Mucosa of gallbladder (tissue), 1 donor: Measurements from ENCODE around the gene OBSL1. TPM values are rescaled to one million over a fixed set of nuclear protein-coding genes. Genes with fewer than 3 reads are reported as not detected.

Source experiments
- DNase-seq: peaks from one replicate; pipeline ENCODE4 v3.0.0-alpha.2; 2020; ENCODE audit warnings: low spot score
- total RNA-seq: library from RNA; stranded (reverse); gene quantifications from one replicate; pipeline ENCODE4 v1.2.1, GENCODE V29; 2021
- donor health status: DM: no; HTN: no; CAD: no.

Gene OBSL1
- total RNA-seq: 57.8 TPM

GRCh38 chr2:219571311-219572236, at the start of gene OBSL1:
Gene OBSL1, minus strand, starts transcription at chr2:219571539. Its CDS starts 307 bp downstream, at chr2:219571232.
- DNase-seq: no peak

GRCh38 chr2:219620546-219620945, 49.2 kb upstream of the OBSL1 start:
- no peak for DNase-seq

DNA sequence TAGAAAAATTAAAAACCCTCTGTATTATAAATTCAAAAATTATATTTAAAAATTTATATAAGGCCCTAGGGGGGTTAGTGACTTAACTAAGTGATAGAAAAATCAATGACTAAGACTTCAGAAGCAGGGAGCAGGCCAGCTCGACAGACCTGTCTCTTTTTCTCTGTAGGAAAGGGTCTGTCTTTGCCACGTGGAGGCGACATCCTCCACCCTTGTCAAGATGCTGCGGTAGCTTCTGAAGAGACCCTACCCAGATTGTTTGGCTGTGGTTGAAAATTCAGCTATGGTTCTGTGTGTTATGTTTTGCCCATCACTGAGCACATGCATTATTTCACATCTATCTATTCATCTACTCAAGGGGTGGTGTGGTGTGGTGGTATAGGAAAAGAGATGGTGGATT, 47.9 kb upstream of the OBSL1 start:
- DNase-seq: no peak

DNA sequence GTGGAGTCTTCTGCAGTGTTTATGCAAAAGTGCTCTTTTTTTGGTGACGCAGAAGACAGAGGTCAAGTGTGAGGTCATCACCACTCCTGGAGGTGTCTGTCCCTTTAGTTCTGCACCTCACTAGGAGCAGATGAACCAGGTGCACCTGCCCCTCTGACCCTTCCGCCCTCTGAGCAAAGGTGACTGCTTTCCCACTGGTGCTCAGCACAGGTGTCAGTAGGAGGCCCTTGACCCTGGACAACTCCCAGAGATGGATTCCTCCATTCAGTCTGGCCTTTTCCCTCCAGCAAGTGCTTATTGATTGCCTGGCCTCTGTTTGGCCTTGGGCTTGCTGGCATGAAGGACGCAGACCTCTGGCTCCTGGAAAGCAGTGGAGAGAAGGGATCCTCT, 47.4 kb upstream of the OBSL1 start:
- no peak for DNase-seq

GRCh38 chr2:219616550-219616949, 45.2 kb upstream of the OBSL1 start:
- no peak for DNase-seq

- DNase-seq: no peak
Observed at GRCh38 chr2:219615894-219616293, 44.6 kb upstream of the OBSL1 start.

DNA sequence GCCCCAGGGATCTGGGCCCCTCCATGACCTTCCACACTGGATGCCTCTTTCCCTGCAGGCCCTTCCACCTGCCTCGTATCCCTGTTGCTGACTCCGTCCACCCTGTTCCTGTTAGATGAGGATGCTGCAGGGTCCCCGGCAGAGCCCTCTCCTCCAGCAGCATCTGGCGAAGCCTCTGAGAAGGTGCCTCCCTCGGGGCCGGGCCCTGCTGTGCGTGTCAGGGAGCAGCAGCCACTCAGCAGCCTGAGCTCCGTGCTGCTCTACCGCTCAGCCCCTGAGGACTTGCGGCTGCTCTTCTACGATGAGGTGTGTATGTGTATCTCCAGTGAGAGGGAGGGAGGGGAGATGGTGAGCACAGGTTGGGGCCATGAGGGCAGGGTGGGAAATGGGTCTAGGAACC, 43.7 kb upstream of the OBSL1 start:
- DNase-seq: no peak

- DNase-seq: no peak
Observed at GRCh38 chr2:219614076-219614860, 42.9 kb upstream of the OBSL1 start.

DNA sequence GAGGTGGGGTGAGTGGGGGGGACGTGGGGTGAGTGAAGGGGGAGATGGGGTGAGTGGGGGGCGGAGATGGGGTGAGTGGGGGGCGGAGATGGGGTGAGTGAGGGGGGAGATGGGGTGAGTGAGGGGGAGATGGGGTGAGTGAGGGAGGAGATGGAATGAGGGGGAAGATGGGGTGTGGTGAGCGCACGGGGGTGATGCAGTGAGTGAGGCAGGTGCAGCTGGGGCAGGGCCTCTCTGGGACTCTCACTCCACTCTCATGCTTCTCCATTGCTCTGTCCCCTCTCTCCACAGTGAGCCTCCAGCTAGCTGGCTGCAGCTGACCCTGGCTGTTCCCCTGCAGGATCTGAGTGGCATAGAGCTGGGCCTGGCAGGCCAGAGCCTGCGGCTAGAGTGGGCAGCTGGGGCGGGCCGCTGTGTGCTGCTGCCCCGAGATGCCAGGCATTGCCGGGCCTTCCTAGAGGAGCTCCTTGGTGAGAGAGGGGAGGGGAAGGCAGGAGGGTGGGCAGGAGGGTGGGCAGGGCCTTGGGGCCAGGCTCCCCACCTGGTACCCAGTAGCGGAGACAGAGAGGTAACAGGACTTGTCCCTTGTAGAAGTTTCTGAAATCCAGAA, 42.2 kb upstream of the OBSL1 start:
- DNase-seq: no peak

DNA sequence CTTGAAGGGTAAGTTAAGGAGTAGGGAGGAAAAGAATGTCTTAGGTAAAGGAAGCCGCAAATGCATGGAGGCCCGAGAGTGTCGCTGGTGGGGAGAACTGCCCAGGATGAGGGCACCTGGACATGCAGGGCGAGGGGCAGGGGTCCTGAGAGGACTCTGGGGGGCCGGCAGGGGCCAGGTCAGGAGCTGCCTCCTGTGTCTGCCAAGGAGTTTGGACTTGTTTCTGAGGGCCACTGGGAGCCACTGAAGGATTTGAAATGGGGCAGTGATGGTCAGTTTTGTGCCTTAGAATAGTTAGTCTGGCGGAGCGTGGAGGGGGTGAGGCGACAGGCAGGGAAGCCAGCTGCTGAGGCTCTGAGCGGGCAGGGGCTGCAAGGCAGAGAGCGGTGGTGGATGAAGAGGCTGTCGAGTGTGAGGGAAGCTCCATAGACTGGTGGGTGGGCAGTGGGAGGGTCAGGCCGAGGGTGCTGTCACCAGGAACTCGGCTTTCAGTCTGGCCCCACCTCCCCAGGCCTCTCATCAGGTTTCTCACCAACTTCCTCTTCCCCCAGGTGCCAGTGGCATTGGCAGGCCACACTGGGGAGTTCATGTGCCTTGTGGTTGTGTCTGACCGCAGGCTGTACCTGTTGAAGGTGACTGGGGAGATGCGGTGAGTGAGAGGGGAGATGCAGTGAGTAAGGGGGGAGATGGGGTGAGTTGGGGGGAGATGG, 41.4 kb upstream of the OBSL1 start:
- no peak for DNase-seq

DNA sequence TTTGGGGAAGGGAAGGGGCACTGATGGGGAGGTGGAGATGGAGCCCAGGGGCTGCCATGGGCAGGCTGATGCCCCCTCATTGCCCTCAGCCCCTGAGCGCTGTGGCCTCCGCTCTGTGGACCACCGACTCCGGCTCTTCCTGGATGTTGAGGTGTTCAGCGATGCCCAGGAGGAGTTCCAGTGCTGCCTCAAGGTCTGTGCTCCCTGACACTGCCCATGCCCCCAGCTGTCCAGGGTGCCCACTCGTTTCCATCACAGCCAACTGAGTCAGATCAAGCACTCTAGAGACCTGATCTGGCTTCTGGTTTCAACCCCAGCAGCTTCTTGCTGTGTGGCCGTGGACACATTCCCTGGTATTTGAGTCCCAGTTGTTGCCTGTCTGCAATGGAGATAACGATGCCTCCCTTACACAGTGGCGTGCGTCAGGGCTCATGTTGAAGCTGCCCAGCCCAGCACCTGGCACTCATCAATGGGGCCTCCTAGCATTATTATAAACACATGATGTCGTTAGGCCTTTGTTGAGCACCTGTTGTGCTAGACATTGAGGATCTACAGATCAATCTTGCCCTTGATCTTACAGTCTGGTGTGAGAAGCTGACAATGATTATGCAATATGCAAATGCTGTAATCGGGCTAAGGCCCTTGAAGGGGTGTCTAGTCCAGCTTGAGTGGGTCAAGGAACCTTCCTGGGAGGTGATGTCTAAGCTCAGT, 40.7 kb upstream of the OBSL1 start:
- no peak for DNase-seq

GRCh38 chr2:219611306-219611705, 40.0 kb upstream of the OBSL1 start:
- DNase-seq: no peak

DNA sequence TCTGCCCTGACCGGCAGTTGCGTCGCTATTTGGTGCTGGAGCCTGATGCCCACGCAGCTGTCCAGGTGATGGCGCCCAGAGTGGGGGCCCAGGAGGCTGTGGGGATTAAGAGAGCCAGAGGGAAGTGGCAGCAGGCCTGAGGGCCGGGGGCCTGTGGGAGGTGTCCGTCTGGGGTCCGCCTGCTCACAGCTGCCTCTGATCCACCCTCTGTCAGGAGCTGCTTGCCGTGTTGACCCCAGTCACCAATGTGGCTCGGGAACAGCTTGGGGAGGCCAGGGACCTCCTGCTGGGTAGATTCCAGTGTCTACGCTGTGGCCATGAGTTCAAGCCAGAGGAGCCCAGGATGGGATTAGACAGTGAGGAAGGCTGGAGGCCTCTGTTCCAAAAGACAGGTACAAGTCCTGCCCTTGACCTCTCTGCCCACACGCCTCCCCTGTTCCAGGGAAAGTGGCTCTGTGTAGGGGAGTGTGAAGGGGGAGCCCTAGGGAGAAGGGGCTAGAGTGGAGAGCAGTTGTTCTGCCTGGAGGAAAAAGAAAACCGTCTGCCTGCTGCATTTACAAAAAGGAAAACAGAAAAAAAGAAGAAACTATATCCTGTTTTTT, 37.9 kb upstream of the OBSL1 start:
- no peak for DNase-seq

- DNase-seq: no peak
Observed at GRCh38 chr2:219608399-219608964, 37.1 kb upstream of the OBSL1 start.

- DNase-seq: no peak
Observed at GRCh38 chr2:219607931-219608330, 36.6 kb upstream of the OBSL1 start.

- DNase-seq: no peak
Observed at GRCh38 chr2:219605607-219605954, 34.2 kb upstream of the OBSL1 start.

DNA sequence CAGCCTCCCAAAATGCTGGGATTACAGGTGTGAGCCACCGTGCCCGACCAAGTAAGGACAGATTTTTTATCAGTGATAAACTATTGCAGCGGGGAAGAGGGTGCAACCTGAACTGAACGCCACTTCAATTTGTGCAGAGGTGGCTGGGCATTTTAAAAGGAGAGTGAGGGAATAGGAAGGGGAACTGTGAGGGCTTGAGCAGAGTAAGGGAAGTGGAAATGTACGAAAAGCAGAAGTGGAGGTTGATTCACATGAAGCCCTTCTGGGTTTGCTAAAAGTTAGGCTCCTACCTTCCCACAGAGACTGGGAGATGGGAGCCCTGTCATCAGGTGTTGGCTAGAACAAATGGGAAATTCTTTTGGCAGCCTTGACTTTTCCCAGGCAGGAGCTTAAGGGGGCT, 32.4 kb upstream of the OBSL1 start:
- DNase-seq: no peak

DNA sequence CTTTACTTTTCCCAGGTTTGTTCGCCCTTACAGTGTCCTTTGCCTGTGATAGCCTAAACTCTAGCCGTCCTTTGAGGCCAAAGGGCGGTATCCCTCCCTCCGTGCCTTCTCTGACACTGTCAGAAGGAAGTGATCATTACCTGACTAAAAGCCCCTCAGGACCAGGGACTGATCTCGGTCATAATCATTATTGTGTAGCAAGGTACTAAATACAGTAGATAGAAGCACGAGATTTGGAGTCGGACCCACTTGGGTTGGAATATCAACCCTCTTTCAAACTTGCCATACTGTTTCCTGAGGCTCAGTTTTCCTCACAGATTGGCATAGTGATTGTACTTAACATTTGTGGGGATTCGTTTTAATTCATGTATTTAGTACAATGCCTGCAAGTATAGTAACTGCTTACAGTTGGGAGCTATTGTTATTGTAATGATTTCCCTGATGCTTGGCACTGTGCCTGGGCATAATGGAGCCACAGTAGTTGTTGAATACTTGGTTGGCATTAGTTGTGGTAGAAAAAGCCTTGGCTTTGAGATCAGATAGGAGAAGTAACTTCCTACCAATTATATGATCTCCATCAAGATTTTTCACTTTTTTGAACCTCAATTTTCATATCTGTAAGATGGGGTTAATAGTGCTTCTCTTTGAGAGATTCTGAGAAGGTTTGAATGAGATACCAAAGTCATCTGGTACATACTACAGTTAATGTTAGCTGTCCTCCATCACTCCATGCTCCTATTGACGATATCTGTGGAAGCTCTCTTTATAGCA, 27.2 kb upstream of the OBSL1 start:
- no peak for DNase-seq

GRCh38 chr2:219597552-219598307, 26.4 kb upstream of the OBSL1 start, which contains the start of gene STK11IP:
Gene STK11IP, plus strand, starts transcription at chr2:219597857. Its CDS starts 263 bp downstream, at chr2:219598120.
- DNase-seq: peak; percentile 96
